ENCODE results near the gene ATP13A3.

The ATP13A3 gene

GRCh38 chr3:194397757-194398312 is 89.0 kb downstream of the ATP13A3 start:
- H3K27ac ChIP-seq (ENCODE audit: low read length), result no peak overlapping the region
- H3K4me1 ChIP-seq (ENCODE audit: control insufficient read depth, low read depth, low read length), result peaks cover 11% of the 10 kb centered on the region
- H3K27me3 ChIP-seq (ENCODE audit: control insufficient read depth, insufficient read depth, low read length), result no peaks in the 10 kb centered on the region
- no peaks in the 10 kb centered on the region for H3K9me3 ChIP-seq (ENCODE audit: control insufficient read depth, low read depth, low read length)
- H3K4me3 ChIP-seq (ENCODE audit: low read length), result no peak overlapping the region
- no peak overlapping the region for H3K9ac ChIP-seq (ENCODE audit: low read length)
- peaks cover under 1% of the 10 kb centered on the region for H3K36me3 ChIP-seq (ENCODE audit: control insufficient read depth, low read depth, low read length)

GRCh38 chr3:194396859-194397756 is 89.7 kb downstream of the ATP13A3 start:
- Histone ChIP-seq H3K9me3 (ENCODE audit: control insufficient read depth, low read depth, low read length) (no peaks in the 10 kb centered on the region), H3K36me3 (ENCODE audit: control insufficient read depth, low read depth, low read length) (no peaks in the 10 kb centered on the region), H3K4me3 (ENCODE audit: low read length) (no peak overlapping the region), H3K27me3 (ENCODE audit: control insufficient read depth, insufficient read depth, low read length) (no peaks in the 10 kb centered on the region), H3K4me1 (ENCODE audit: control insufficient read depth, low read depth, low read length) (peaks cover 11% of the 10 kb centered on the region), H3K9ac (ENCODE audit: low read length) (no peak overlapping the region), H3K27ac (ENCODE audit: low read length) (no peak overlapping the region)

GRCh38 chr3:194396539-194396858 is 90.3 kb downstream of the ATP13A3 start:
- H3K9ac ChIP-seq (ENCODE audit: low read length), result no peak overlapping the region
- H3K4me1 ChIP-seq (ENCODE audit: control insufficient read depth, low read depth, low read length), result peaks cover 11% of the 10 kb centered on the region
- no peaks in the 10 kb centered on the region for H3K36me3 ChIP-seq (ENCODE audit: control insufficient read depth, low read depth, low read length)
- H3K4me3 ChIP-seq (ENCODE audit: low read length), result peak overlapping the region; percentile 27
- no peaks in the 10 kb centered on the region for H3K9me3 ChIP-seq (ENCODE audit: control insufficient read depth, low read depth, low read length)
- H3K27me3 ChIP-seq (ENCODE audit: control insufficient read depth, insufficient read depth, low read length), result no peaks in the 10 kb centered on the region
- H3K27ac ChIP-seq (ENCODE audit: low read length), result no peak overlapping the region

- Histone ChIP-seq H3K27me3 (ENCODE audit: control insufficient read depth, insufficient read depth, low read length) (no peaks in the 10 kb centered on the region), H3K4me3 (ENCODE audit: low read length) (peak overlapping the region; percentile 27), H3K9me3 (ENCODE audit: control insufficient read depth, low read depth, low read length) (no peaks in the 10 kb centered on the region), H3K27ac (ENCODE audit: low read length) (no peak overlapping the region), H3K36me3 (ENCODE audit: control insufficient read depth, low read depth, low read length) (no peaks in the 10 kb centered on the region), H3K9ac (ENCODE audit: low read length) (no peak overlapping the region), H3K4me1 (ENCODE audit: control insufficient read depth, low read depth, low read length) (peaks cover 11% of the 10 kb centered on the region)
Measured at GRCh38 chr3:194395778-194396538, 90.8 kb downstream of the ATP13A3 start.

GRCh38 chr3:194395212-194395611 is 91.6 kb downstream of the ATP13A3 start:
- Histone ChIP-seq H3K36me3 (ENCODE audit: control insufficient read depth, low read depth, low read length) (no peaks in the 10 kb centered on the region), H3K9me3 (ENCODE audit: control insufficient read depth, low read depth, low read length) (no peaks in the 10 kb centered on the region), H3K9ac (ENCODE audit: low read length) (no peak overlapping the region), H3K4me1 (ENCODE audit: control insufficient read depth, low read depth, low read length) (peaks cover 11% of the 10 kb centered on the region), H3K27ac (ENCODE audit: low read length) (no peak overlapping the region), H3K27me3 (ENCODE audit: control insufficient read depth, insufficient read depth, low read length) (no peaks in the 10 kb centered on the region), H3K4me3 (ENCODE audit: low read length) (no peak overlapping the region)

GRCh38 chr3:194392576-194392975 is 94.2 kb downstream of the ATP13A3 start:
- Histone ChIP-seq H3K36me3 (ENCODE audit: control insufficient read depth, low read depth, low read length) (no peaks in the 10 kb centered on the region), H3K4me1 (ENCODE audit: control insufficient read depth, low read depth, low read length) (peaks cover 11% of the 10 kb centered on the region), H3K27me3 (ENCODE audit: control insufficient read depth, insufficient read depth, low read length) (no peaks in the 10 kb centered on the region), H3K9ac (ENCODE audit: low read length) (no peak overlapping the region), H3K4me3 (ENCODE audit: low read length) (no peak overlapping the region), H3K27ac (ENCODE audit: low read length) (no peak overlapping the region), H3K9me3 (ENCODE audit: control insufficient read depth, low read depth, low read length) (no peaks in the 10 kb centered on the region)

GRCh38 chr3:194390835-194391234 is 96.0 kb downstream of the ATP13A3 start:
- Histone ChIP-seq H3K9me3 (ENCODE audit: control insufficient read depth, low read depth, low read length) (no peaks in the 10 kb centered on the region), H3K9ac (ENCODE audit: low read length) (no peak overlapping the region), H3K27ac (ENCODE audit: low read length) (no peak overlapping the region), H3K4me3 (ENCODE audit: low read length) (no peak overlapping the region), H3K36me3 (ENCODE audit: control insufficient read depth, low read depth, low read length) (no peaks in the 10 kb centered on the region), H3K27me3 (ENCODE audit: control insufficient read depth, insufficient read depth, low read length) (no peaks in the 10 kb centered on the region), H3K4me1 (ENCODE audit: control insufficient read depth, low read depth, low read length) (peaks cover 2% of the 10 kb centered on the region)

- Histone ChIP-seq H3K9me3 (ENCODE audit: control insufficient read depth, low read depth, low read length) (no peaks in the 10 kb centered on the region), H3K27ac (ENCODE audit: low read length) (no peak overlapping the region), H3K9ac (ENCODE audit: low read length) (no peak overlapping the region), H3K4me1 (ENCODE audit: control insufficient read depth, low read depth, low read length) (no peaks in the 10 kb centered on the region), H3K36me3 (ENCODE audit: control insufficient read depth, low read depth, low read length) (no peaks in the 10 kb centered on the region), H3K27me3 (ENCODE audit: control insufficient read depth, insufficient read depth, low read length) (no peaks in the 10 kb centered on the region), H3K4me3 (ENCODE audit: low read length) (no peak overlapping the region)
Measured at GRCh38 chr3:194389269-194389668, 97.5 kb downstream of the ATP13A3 start.

GRCh38 chr3:194387926-194388418 is 98.8 kb downstream of the ATP13A3 start:
- Histone ChIP-seq H3K4me1 (ENCODE audit: control insufficient read depth, low read depth, low read length) (no peaks in the 10 kb centered on the region), H3K27ac (ENCODE audit: low read length) (no peak overlapping the region), H3K9ac (ENCODE audit: low read length) (no peak overlapping the region), H3K27me3 (ENCODE audit: control insufficient read depth, insufficient read depth, low read length) (no peaks in the 10 kb centered on the region), H3K4me3 (ENCODE audit: low read length) (no peak overlapping the region), H3K36me3 (ENCODE audit: control insufficient read depth, low read depth, low read length) (no peaks in the 10 kb centered on the region), H3K9me3 (ENCODE audit: control insufficient read depth, low read depth, low read length) (no peaks in the 10 kb centered on the region)

GRCh38 chr3:194387276-194387675 is 99.5 kb downstream of the ATP13A3 start:
- H3K36me3 ChIP-seq (ENCODE audit: control insufficient read depth, low read depth, low read length), result no peaks in the 10 kb centered on the region
- H3K27me3 ChIP-seq (ENCODE audit: control insufficient read depth, insufficient read depth, low read length), result no peaks in the 10 kb centered on the region
- no peak overlapping the region for H3K4me3 ChIP-seq (ENCODE audit: low read length)
- peaks cover 6% of the 10 kb centered on the region for H3K4me1 ChIP-seq (ENCODE audit: control insufficient read depth, low read depth, low read length)
- no peak overlapping the region for H3K9ac ChIP-seq (ENCODE audit: low read length)
- no peaks in the 10 kb centered on the region for H3K9me3 ChIP-seq (ENCODE audit: control insufficient read depth, low read depth, low read length)
- no peak overlapping the region for H3K27ac ChIP-seq (ENCODE audit: low read length)

GRCh38 chr3:194386648-194387047 is 100.2 kb downstream of the ATP13A3 start:
- H3K4me1 ChIP-seq (ENCODE audit: control insufficient read depth, low read depth, low read length), result peaks cover 7% of the 10 kb centered on the region
- no peak overlapping the region for H3K27ac ChIP-seq (ENCODE audit: low read length)
- no peak overlapping the region for H3K9ac ChIP-seq (ENCODE audit: low read length)
- no peaks in the 10 kb centered on the region for H3K27me3 ChIP-seq (ENCODE audit: control insufficient read depth, insufficient read depth, low read length)
- H3K9me3 ChIP-seq (ENCODE audit: control insufficient read depth, low read depth, low read length), result no peaks in the 10 kb centered on the region
- no peaks in the 10 kb centered on the region for H3K36me3 ChIP-seq (ENCODE audit: control insufficient read depth, low read depth, low read length)
- H3K4me3 ChIP-seq (ENCODE audit: low read length), result no peak overlapping the region
